GM23248 (cell line): Measurements from ENCODE around the gene UPF3B.

Source experiments
- EZH2 ChIP-seq: fragments of 200-600 bp; sonication (generic); IDR thresholded peaks from 2 replicates; pipeline ENCODE4 v1.6.1; 2018; ENCODE audit warnings: antibody characterized with exemption, mild to moderate bottlenecking; ENCODE audit not compliant: insufficient read depth, poor library complexity, severe bottlenecking
- EZH2phosphoT487 ChIP-seq: fragments of 200-600 bp; sonication (generic); IDR thresholded peaks from 2 replicates; pipeline ENCODE4 v1.6.1; 2018; ENCODE audit warnings: antibody characterized with exemption, moderate library complexity, mild to moderate bottlenecking, low read depth; ENCODE audit not compliant: insufficient read depth

DNA sequence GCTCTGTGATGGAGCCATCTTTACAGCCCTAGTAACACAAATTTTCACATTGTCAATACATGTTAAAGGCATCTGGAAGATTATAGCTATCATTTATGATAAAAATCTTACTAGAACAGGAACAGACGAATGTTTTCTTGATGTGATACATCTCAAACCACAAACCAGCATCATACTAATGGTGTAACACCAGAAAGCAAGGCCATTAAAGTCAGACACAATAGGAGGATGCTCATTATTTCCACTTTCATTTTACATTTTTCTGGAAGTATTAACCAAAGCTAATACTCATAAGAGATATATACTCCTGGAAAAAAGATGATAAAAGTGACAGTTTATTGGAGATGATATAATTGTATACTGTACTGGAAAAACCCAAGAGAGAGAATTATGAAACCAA lies 48.2 kb upstream of the UPF3B start:
- TF ChIP-seq EZH2 (no peak), EZH2phosphoT487 (no peak)
